NCI-H748 treated with DMSO at 0.1 percent for 48 hours (cell line): ENCODE measurements around the gene SEC24C.
"Not testable (repeated sequence)": the region's sequence is repeated elsewhere in the genome, so short reads cannot be mapped to it uniquely, and the experiment has no call there.

Experiments used
- DNase-seq: peaks from one replicate; lab custom pipeline; 2025; lab: John Stamatoyannopoulos, UW

SEC24C gene

GRCh38 chr10:73796035-73796434 is 51.9 kb downstream of the SEC24C start:
- not testable (repeated sequence) for DNase-seq

DNA sequence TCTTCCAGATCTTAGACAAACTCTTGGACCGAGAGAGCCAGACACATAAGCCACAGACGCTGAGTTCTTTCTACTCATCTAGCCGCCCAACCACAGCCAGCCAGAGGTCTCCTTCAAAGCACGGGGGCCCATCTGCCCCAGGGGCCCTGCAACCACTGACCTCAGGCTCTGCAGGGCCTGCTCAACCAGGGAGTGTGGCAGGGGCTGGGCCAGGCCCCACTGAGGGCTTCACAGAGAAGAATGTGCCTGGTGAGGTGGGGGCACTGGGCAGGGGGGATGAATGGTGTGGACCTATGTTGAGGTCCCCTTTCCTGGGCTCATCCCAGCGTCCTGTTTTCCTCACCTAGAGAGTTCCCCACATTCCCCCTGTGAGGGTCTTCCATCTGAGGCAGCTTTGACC is 52.6 kb downstream of the SEC24C start:
- no peak for DNase-seq

DNA sequence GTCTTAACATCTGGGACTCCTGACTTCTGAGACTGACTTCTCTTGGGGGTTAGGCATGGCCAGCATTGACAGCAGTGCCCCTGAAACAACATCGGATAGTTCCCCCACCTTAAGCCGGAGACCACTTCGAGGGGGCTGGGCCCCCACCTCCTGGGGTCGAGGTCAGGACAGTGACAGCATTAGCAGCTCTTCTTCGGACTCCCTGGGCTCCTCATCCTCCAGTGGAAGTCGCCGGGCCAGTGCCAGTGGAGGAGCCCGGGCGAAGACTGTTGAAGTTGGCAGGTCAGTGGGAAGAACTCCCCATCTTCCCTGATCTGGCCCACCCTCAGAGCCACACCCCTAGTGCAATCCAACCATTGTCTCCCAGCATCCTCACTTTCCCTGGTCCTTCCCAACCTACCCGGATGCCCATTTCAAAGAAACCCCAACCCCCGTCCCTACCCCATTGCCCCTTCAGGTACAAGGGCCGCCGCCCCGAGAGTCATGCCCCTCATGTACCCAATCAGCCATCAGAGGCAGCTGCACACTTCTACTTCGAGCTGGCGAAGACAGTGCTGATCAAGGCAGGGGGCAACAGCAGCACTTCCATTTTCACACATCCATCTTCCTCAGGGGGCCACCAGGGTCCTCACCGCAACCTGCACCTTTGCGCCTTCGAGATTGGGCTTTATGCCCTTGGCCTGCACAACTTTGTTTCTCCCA is 53.3 kb downstream of the SEC24C start:
- no peak for DNase-seq

DNA sequence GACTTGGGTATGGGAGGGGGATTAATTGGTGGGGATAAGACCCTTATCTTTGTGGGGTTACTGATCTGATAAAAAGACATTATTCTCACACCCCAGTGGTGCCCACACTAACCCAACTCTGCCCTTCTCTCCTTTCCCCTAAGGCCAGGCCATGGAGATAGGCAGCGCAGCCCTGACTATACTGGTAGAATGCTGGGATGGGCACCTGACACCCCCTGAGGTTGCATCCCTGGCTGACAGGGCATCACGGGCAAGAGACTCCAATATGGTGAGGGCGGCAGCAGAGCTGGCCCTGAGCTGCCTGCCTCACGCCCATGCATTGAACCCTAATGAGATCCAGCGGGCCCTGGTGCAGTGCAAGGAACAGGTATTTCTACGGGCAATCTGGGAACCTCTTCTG is 53.9 kb downstream of the SEC24C start:
- DNase-seq, result no peak

- no peak for DNase-seq
Measured at GRCh38 chr10:73798927-73799560, 54.9 kb downstream of the SEC24C start.

DNA sequence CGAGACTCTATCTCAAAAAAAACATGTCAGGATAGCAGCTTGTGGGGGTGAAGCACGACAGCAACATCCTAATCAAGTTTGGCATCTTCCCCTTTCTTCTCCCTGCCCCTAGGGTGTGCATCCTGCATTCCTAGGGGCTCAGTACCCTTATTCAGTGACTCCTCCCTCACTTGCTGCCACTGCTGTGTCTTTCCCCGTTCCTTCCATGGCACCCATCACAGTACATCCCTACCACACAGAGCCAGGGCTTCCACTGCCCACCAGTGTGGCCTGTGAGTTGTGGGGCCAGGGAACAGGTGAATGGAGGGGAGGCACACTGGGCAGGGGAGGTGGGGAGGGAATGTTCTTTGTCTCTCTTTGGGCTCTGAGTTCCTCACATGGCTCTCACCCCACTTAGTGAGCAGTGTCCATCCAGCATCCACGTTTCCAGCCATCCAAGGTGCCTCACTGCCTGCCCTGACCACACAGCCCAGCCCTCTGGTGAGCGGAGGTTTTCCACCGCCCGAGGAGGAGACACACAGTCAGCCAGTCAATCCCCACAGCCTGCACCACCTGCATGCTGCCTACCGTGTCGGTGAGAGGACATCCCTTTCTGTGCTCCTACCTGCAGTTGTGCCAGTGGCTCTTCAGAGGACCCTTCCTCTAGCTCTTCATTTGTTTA is 55.9 kb downstream of the SEC24C start:
- no peak for DNase-seq

GRCh38 chr10:73800560-73801252 is 56.5 kb downstream of the SEC24C start:
- no peak for DNase-seq

- no peak for DNase-seq
Measured at GRCh38 chr10:73801253-73801590, 57.0 kb downstream of the SEC24C start.

DNA sequence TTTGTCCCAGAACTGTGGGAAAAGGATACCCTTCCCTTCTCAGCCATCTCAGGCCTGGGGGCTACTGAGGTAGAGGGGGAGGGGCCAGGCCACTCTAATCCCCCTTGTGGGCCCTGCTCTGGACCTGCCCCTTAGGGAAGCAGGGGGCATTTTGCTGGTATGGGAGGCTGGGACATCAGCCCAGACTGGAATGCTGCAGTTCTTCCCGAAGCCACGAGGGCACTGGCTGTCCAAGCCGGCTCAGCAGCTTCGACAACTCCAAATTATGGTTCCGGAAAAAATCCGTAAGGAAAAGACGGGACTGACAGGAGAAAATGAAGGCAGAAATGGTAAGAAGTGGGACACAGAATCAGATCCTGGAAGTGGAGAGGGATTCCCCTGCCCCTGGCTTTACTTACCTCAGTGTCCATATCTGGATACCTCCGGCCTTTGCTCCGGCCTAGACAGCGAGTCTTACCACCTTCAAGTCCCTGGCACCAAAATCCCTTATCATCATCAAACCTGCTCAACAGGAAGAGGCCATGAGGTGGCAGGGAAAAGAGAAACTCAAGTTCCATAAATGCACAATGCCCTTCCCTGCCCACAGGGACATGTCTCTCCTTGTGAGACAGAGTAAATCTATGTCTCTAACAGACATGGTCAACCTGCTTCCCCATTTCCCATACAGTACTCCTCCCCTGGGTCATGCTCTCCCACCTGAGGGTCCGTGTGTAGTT is 58.3 kb downstream of the SEC24C start:
- no peak for DNase-seq

DNA sequence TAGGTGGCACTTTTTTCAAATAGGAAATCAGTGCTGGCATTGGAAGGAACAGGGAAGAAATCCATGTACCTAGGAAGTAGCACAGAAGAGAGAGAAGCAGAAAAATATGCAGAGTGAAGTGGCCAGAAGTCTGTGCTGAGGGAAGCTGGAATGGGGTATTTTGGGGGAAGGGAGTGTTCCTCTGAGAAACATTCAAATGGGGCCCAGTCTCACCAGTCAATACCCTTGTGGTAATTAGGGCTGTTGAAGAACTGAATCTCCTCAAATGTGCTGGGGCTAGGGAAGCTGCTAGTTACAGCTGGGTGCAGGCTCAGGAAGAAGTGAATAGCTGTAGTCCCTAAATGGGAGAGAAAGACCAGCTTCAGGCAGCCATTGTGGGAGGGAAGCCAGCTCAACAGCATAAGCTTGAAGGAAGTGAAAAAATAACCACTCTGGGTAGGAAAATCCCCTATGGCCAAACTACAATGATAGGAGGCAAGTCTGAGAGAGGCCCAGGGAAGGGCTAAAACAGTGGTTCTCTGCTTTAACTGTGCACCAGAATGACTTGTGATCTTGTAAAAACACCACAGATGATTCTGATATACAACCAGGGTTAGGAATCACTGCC is 59.6 kb downstream of the SEC24C start:
- no peak for DNase-seq

GRCh38 chr10:73806176-73806950 is 62.2 kb downstream of the SEC24C start:
- no peak for DNase-seq

DNA sequence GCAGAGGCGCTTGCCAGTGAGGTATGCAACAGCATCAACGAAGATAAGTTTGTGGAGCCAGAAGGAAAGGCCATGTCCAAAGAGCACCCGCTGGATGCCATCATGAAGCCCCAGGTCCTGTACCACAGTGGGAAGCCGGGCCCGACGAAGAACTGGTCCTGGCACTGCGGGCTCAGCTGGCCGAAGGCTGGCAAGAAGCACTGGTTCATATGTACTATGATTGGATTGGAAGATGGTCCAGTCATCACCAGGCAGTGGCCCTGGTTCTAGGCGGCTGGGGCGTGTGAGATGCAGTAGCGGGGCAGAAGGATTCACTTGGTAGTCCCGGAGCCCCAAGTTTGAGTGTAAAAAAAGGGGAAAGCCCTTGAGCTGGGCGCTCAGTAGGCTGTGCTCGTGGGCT is 63.3 kb downstream of the SEC24C start:
- DNase-seq, result no peak

DNA sequence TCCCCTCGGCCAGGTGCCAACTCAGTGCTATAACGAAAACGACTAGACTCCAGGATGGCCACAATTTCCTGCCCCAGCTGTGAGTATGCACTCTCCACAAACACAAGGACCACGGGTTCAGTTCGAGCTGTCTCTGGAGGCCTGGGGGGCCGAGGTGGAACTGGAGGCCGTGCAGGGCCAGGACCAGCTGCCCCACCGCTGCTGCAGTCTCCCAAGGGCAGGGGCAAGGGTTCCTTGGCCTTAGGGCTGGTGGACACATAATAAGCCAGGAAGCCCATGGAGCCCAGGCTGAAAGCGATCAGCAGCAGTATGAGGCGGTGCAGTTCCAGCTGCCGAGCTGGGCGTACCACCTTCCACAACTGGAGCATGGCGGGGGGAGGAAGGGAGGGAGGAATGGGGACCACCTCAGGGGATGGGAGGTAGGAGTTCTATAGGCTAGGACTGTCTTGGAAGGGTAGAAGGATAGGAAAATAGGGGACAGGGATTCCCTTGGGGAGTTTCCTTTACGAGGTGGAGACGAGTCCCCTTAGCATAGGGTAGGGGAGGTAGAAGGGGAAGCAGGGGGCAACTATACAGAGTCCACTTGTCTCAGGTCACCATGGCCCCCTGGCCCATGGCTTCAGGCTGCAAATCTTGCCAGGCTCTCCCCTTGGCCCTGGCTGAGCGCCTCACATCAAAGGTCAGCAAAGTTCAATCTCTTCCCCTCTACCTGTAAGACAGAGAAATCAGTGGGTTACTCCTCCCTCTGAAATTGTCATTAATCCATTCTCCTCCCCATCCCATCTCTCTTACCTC is 64.0 kb downstream of the SEC24C start:
- DNase-seq, result no peak

DNA sequence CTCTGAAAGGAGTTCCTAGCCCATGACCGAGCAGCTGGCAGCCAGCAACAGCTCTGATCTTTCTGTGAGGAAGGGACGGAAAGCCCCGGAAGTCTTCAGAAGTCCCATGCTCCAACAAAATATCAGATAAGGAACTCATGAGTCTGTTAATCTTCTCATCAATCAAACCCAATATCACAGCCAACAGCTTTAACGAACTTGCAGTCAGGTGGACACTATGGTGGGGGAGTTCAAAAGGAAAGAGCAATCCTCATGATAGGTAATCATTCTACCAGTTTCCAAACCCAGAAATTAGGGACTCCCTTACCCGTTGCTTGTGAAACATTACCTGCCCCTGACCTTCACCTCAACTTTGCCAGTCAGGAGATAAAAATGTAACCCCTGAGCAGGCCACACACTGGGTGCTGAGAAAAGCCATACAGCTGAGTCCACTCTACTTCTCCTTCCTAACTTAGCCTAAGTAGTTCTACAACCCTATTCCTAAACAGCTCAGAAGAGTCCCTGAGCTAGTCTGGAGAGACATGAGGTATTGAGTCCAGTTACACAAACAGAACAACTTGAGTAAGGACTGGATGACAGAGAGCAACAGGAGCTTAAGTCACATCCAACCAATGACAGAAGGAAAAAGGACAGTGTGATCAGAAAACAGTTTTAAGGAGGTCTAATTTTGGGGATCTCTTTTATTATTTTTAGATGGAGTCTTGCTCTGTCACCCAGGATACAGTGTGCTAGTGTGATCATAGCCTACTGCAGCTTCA is 65.1 kb downstream of the SEC24C start:
- DNase-seq, result no peak

DNA sequence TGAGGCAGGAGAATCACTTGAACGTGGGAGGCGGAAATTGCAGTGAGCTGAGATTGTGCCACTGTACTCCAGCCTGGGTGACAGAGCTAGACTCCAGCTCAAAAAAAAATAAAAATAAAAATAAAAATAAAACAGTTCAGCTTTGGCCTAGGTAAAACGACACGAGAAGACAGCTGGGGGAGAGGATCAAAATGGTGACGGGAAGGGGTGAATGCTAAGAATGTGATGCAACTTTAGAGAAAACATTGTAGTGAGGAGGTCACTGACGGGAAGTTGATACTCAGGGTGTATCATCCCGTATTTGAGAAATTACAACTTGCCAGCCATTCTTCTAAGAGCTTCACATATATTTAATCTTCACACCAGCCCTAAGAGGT is 66.2 kb downstream of the SEC24C start:
- no peak for DNase-seq

DNA sequence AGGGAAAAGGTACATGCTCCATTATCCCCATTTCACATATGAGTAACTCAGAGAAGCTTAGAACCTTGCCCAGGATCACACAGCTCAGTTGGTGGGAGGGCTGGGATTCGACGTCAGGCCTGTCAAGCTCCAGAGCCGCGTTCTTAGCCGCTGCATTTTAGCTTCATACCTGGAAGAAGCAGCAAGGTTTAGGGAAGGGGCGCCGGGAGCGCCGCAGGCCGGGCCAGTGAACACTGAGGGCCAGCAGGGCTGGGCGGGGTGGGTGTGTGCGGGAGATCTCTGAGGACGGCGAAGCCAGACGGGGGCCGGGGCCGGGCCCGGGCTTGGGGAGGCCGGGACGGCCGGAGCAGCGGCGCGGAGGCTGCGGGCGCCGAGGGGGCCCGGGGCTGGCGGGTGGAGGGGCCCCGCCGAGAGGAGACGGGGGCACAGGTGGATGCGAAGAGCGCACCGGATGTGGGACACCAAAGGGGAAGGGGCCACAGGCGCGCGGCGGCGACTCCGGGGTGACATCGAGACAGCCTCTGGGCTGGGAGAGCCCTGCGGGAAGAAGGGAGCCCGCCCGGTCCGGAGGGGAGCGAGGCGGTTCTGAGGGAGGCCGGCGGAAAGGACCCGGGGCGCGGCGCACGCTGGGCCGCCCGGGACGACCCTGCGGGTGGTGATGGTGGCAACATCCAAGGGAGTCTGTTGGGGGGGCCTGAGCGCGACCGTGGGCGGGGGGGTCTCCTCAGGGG is 66.7 kb downstream of the SEC24C start:
- DNase-seq, result no peak

GRCh38 chr10:73812657-73813056 is 68.5 kb downstream of the SEC24C start:
- DNase-seq, result no peak

- no peak for DNase-seq
Measured at GRCh38 chr10:73813333-73813732, 69.2 kb downstream of the SEC24C start.
